Adrenal gland (tissue), 12 donors: Measurements from ENCODE around the gene LORICRIN. TPM values are rescaled to one million over a fixed set of nuclear protein-coding genes. Genes with fewer than 3 reads are reported as not detected.
A peak's percentile ranks its signal among the peaks of the same experiment; 100 is the strongest.

Experiments
- DNase-seq, 7 donors: peaks; one replicate each; pipeline ENCODE4 v3.0.0-alpha.2; 2019 to 2020
- H3K27ac ChIP-seq, 5 donors: fragments of 200-600 bp; sonication (generic) in 4 of 5; 1 replicate in 3 of 5; 2 replicates in 2 of 5; pipeline versions ENCODE4 v1.5.1 to v1.8.0; 2016 to 2020; ENCODE audit warnings: mild to moderate bottlenecking in 1 of 5
- H3K27me3 ChIP-seq: fragments of 200-600 bp; 2 replicates; pipeline ENCODE4 v1.8.0; 2021
- H3K36me3 ChIP-seq, 2 donors: fragments of 200-600 bp; replicated peaks in 1 of 2; 1 replicate in 1 of 2; 2 replicates in 1 of 2; pipeline versions ENCODE4 v1.5.1 to v1.8.0; 2018 to 2022
- H3K4me1 ChIP-seq, 2 donors: fragments of 200-600 bp; replicated peaks in 1 of 2; 1 replicate in 1 of 2; 2 replicates in 1 of 2; pipeline versions ENCODE4 v1.5.1 to v1.8.0; 2018 to 2021
- H3K4me3 ChIP-seq, 4 donors: fragments of 200-600 bp; sonication (generic) in 3 of 4; one replicate each; pipeline ENCODE4 v1.5.1; 2016 to 2018
- H3K9me3 ChIP-seq, 3 donors: fragments of 200-600 bp; sonication (generic) in 1 of 3; replicated peaks in 1 of 3; 1 replicate in 2 of 3; 2 replicates in 1 of 3; pipeline versions ENCODE4 v1.5.1 to v1.8.0; 2016 to 2021
- CTCF ChIP-seq, 6 experiments: fragments of 450-650 bp in 4 of 6; fragments of 200-600 bp in 2 of 6; sonication (generic) in 1 of 6; IDR thresholded peaks; 1 replicate in 5 of 6; 2 replicates in 1 of 6; pipeline versions ENCODE4 v1.5.1 to v1.8.0; 2016 to 2021; ENCODE audit warnings: antibody characterized with exemption in 6 of 6, mild to moderate bottlenecking in 2 of 6, moderate library complexity in 1 of 6
- POLR2A ChIP-seq, 2 donors: fragments of 450-650 bp; IDR thresholded peaks; one replicate each; pipeline ENCODE4 v1.6.1; 2017; ENCODE audit warnings: antibody characterized with exemption in 2 of 2, mild to moderate bottlenecking in 2 of 2, moderate library complexity in 1 of 2
- WGBS, 4 donors: extraction: QIAGEN DNeasy Blood & Tissue Kit in 2 of 4; methylation state at CpG; one replicate each; pipeline versions ENCODE4 v1.1.5 to v1.1.7; 2013 to 2017; 5-methylcytosine and 5-hydroxymethylcytosine counted together
- intact Hi-C, 2 donors: fragments of 100-400 bp; cut with DNase I; formaldehyde crosslinking; loops; one replicate each; pipeline versions ENCODE4 v1.14.1 to v1.15.0; 2022 to 2023
- polyA plus RNA-seq, 3 donors: library from polyadenylated mRNA; stranded (reverse); fragments of 200-250 nt in 2 of 3; fragments of 350-450 nt in 1 of 3; fragmentation: Illumina TruSeq in 1 of 3; extraction: RNeasy Lipid Tissue Mini Kit (QIAGEN cat#74804) in 1 of 3; gene quantifications; one replicate each; pipeline ENCODE4 v1.2.3, GENCODE V29; 2013 to 2014
- total RNA-seq, 9 donors: library from RNA; depleted of rRNA in 4 of 9; stranded (reverse); fragments of >200 nt in 4 of 9; fragments of 120-200 nt in 1 of 9; fragmentation: NEBNext Ultra II Directional in 1 of 9; extraction: Animal tissue kit (Norgen Biotek cat#: 25700) in 1 of 9; gene quantifications; one replicate each; pipeline versions ENCODE4 v1.1.0 to v1.2.4, GENCODE V29; 2013 to 2023
- donor health status: healthy with polysubstance abuse.
- donor health status: Bipolar disorder and iron deficiency.
- donor health status: DM: yes; HTN: yes; CAD: no.
- donor health status: DM: no; HTN: no; CAD: no.
- donor health status: DM: no; HTN: no; CAD: no.
- donor health status: DM: yes; HTN: yes; CAD: no.

Gene LORICRIN
- total and polyA plus RNA-seq, 12 donors = not detected

DNA sequence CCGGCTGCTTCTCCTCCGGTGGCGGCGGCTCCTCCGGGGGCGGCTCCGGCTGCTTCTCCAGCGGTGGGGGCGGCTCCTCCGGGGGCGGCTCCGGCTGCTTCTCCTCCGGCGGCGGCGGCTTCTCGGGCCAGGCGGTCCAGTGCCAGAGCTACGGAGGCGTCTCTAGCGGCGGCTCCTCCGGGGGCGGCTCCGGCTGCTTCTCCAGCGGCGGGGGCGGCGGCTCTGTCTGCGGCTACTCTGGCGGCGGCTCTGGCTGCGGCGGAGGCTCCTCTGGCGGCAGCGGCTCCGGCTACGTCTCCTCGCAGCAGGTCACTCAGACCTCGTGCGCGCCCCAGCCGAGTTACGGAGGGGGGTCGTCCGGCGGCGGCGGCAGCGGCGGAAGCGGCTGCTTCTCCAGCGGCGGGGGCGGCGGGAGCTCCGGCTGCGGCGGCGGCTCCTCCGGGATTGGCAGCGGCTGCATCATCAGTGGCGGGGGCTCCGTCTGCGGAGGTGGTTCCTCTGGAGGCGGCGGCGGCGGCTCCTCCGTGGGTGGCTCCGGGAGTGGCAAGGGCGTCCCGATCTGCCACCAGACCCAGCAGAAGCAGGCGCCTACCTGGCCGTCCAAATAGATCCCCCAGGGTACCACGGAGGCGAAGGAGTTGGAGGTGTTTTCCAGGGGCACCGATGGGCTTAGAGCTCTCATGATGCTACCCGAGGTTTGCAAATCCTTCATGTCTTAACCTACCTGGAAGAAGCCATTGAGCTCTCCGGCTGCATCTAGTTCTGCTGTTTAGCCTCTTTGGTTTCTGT lies 2.0 kb downstream of the LORICRIN start:
- H3K36me3 ChIP-seq = no peaks in the 10 kb centered on the region
- H3K4me3 ChIP-seq = peak overlapping the region in 2 of 4 donors; percentile 19 to 57
- H3K4me1 ChIP-seq = peaks cover 6 to 11% of the 10 kb centered on the region in 2 donors
- intact Hi-C loops = no loop called here
- peak in 4 of 7 donors; percentile 17 to 29 (median 20) for DNase-seq
- peaks cover 48% of the 10 kb centered on the region for H3K27me3 ChIP-seq
- H3K27ac ChIP-seq = no peak overlapping the region
- TF ChIP-seq CTCF (IDR thresholded peaks at IDR 0.05) (no peak), POLR2A (IDR thresholded peaks at IDR 0.05) (no peak)
- 1 to 20% (median 9%) methylated on average over 6 to 80 of the region's 80 CpGs for WGBS, 4 donors
- H3K9me3 ChIP-seq = no peaks in the 10 kb centered on the region

GRCh38 chr1:153262070-153262366 lies 2.5 kb downstream of the LORICRIN start:
- intact Hi-C loops = no loop called here
- H3K36me3 ChIP-seq = no peaks in the 10 kb centered on the region
- no peak overlapping the region for H3K27ac ChIP-seq
- H3K9me3 ChIP-seq = no peaks in the 10 kb centered on the region
- 51 to 80% (median 61%) methylated on average over 6 of the region's 6 CpGs for WGBS, 4 donors
- peaks cover 6 to 11% of the 10 kb centered on the region in 2 donors for H3K4me1 ChIP-seq
- peaks cover 48% of the 10 kb centered on the region for H3K27me3 ChIP-seq
- TF ChIP-seq POLR2A (IDR thresholded peaks at IDR 0.05) (no peak), CTCF (IDR thresholded peaks at IDR 0.05) (no peak)
- DNase-seq = no peak
- H3K4me3 ChIP-seq = peak overlapping the region in 1 of 4 donors; percentile 57

- TF ChIP-seq CTCF (IDR thresholded peaks at IDR 0.05) (no peak), POLR2A (IDR thresholded peaks at IDR 0.05) (no peak)
- intact Hi-C loops = no loop called here
- Histone ChIP-seq H3K27me3 (peaks cover 48% of the 10 kb centered on the region), H3K4me3 (no peak overlapping the region), H3K36me3 (no peaks in the 10 kb centered on the region), H3K9me3 (no peaks in the 10 kb centered on the region), H3K4me1 (peaks cover 6 to 11% of the 10 kb centered on the region in 2 donors), H3K27ac (no peak overlapping the region)
- 45 to 58% (median 52%) methylated on average over 10 of the region's 10 CpGs for WGBS, 4 donors
- no peak for DNase-seq
These were observed 3.1 kb downstream of the LORICRIN start for GRCh38 chr1:153262462-153263157.

DNA sequence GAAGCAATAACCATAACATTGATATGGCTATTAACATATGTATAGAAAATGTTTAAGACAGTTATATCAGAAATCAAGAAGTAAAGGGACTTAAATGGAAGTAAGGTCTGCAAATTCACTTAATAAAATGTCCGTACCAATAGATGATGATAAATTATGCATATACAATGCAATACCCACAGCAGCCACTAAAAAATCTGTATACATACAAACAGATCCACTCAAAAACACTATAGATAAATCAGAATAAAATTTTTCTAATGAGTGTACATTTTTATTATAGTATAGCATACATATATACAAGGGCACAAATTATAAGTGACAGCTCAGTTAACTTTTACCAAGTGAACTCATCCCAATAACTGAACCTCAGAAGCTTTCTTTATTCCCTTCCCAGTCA lies 6.0 kb downstream of the LORICRIN start:
- DNase-seq = no peak
- Histone ChIP-seq H3K36me3 (no peaks in the 10 kb centered on the region), H3K4me1 (peaks cover 6 to 11% of the 10 kb centered on the region in 2 donors), H3K27me3 (peaks cover 48% of the 10 kb centered on the region), H3K27ac (no peak overlapping the region), H3K4me3 (no peak overlapping the region), H3K9me3 (no peaks in the 10 kb centered on the region)
- intact Hi-C loops = no loop called here
- 76 to 84% (median 82%) methylated on average over 1 of the region's 1 CpG for WGBS, 4 donors
- TF ChIP-seq CTCF (IDR thresholded peaks at IDR 0.05) = no peak
- no peak for TF ChIP-seq POLR2A (IDR thresholded peaks at IDR 0.05)
